Smooth muscle cell (in vitro differentiated cells): Measurements from ENCODE around the gene MAN2A1. TPM values are rescaled to one million over a fixed set of nuclear protein-coding genes. Genes with fewer than 3 reads are reported as not detected.

Experiments
- DNase-seq: peaks from one replicate; lab custom pipeline; 2025; ENCODE audit not compliant: unreplicated experiment; lab: John Stamatoyannopoulos, UW
- H2AFZ ChIP-seq: fragments of 200-600 bp; sonication (generic); 2 replicates; pipeline ENCODE4 v1.6.0; 2016; ENCODE audit warnings: antibody characterized with exemption, low read depth, mild to moderate bottlenecking
- H3F3A ChIP-seq: fragments of 200-600 bp; sonication (generic); 2 replicates; pipeline ENCODE4 v1.6.0; 2017; ENCODE audit warnings: antibody characterized with exemption, low read depth
- H3K27ac ChIP-seq: fragments of 200-600 bp; sonication (generic); 2 replicates; pipeline ENCODE4 v1.5.1; 2016; ENCODE audit warnings: low read depth, mild to moderate bottlenecking
- H3K27me3 ChIP-seq: fragments of 200-600 bp; sonication (generic); 2 replicates; pipeline ENCODE4 v1.6.1; 2016; ENCODE audit warnings: low read depth, mild to moderate bottlenecking
- H3K36me3 ChIP-seq: fragments of 200-600 bp; sonication (generic); 2 replicates; pipeline ENCODE4 v1.5.1; 2016; ENCODE audit warnings: low read depth
- H3K4me1 ChIP-seq: fragments of 200-600 bp; sonication (generic); 2 replicates; pipeline ENCODE4 v1.5.1; 2016; ENCODE audit warnings: low read depth
- H3K4me2 ChIP-seq: fragments of 200-600 bp; sonication (generic); 2 replicates; pipeline ENCODE4 v1.6.0; 2016; ENCODE audit warnings: mild to moderate bottlenecking
- H3K4me3 ChIP-seq: fragments of 200-600 bp; sonication (generic); 2 replicates; pipeline ENCODE4 v1.5.1; 2016; ENCODE audit warnings: mild to moderate bottlenecking
- H3K79me2 ChIP-seq: fragments of 200-600 bp; sonication (generic); 2 replicates; pipeline ENCODE4 v1.6.0; 2016; ENCODE audit warnings: low read depth, mild to moderate bottlenecking
- H3K9ac ChIP-seq: fragments of 200-600 bp; sonication (generic); 2 replicates; pipeline ENCODE4 v1.6.0; 2016; ENCODE audit warnings: low read depth
- H3K9me3 ChIP-seq: fragments of 200-600 bp; sonication (generic); replicated peaks from 2 replicates; pipeline ENCODE4 v1.5.1; 2016; ENCODE audit warnings: low read depth
- H4K20me1 ChIP-seq: fragments of 200-600 bp; sonication (generic); 2 replicates; pipeline ENCODE4 v1.6.0; 2016; ENCODE audit warnings: low read depth
- CTCF ChIP-seq: fragments of 200-600 bp; sonication (generic); IDR thresholded peaks from 2 replicates; pipeline ENCODE4 v1.5.1; 2017; ENCODE audit warnings: borderline replicate concordance, mild to moderate bottlenecking, antibody characterized with exemption; ENCODE audit not compliant: insufficient read depth, poor library complexity, severe bottlenecking
- WGBS: methylation state at CpG from one replicate; pipeline ENCODE4 v1.1.7; 2016; ENCODE audit warnings: low lambda C conversion rate; 5-methylcytosine and 5-hydroxymethylcytosine counted together
- polyA plus RNA-seq: library from polyadenylated mRNA; unstranded; fragments of >200 nt; fragmentation: Nextera tagmentation; extraction: Ambion mirVana; gene quantifications from 2 replicates; pipeline ENCODE4 v1.2.1, GENCODE V29; 2016
- total RNA-seq: library from RNA; depleted of rRNA; stranded (reverse); fragments of >200 nt; gene quantifications from 2 replicates; pipeline ENCODE4 v1.2.3, GENCODE V29; 2014

MAN2A1 gene
- total and polyA plus RNA-seq, 2 experiments from 2014 or later, result 20.3 to 112 TPM

GRCh38 chr5:109708813-109709212, 19.1 kb downstream of the MAN2A1 start:
- Histone ChIP-seq H3K4me2 (no peak overlapping the region), H3K36me3 (no peaks in the 10 kb centered on the region), H3K4me3 (no peak overlapping the region), H3K4me1 (no peaks in the 10 kb centered on the region), H4K20me1 (peaks cover 98% of the 10 kb centered on the region), H3K27ac (no peak overlapping the region), H3K9ac (no peak overlapping the region), H3K79me2 (peaks cover 91% of the 10 kb centered on the region), H2AFZ (no peak overlapping the region), H3K9me3 (no peaks in the 10 kb centered on the region), H3F3A (no peaks in the 10 kb centered on the region), H3K27me3 (no peaks in the 10 kb centered on the region)
- TF ChIP-seq CTCF, result no peak
- 95% methylated on average over 2 of the region's 2 CpGs for WGBS
- DNase-seq, result no peak

- Histone ChIP-seq H3K79me2 (peaks cover 91% of the 10 kb centered on the region), H3K4me1 (no peaks in the 10 kb centered on the region), H2AFZ (no peak overlapping the region), H3K36me3 (no peaks in the 10 kb centered on the region), H3K9me3 (no peaks in the 10 kb centered on the region), H3K27ac (no peak overlapping the region), H3K27me3 (no peaks in the 10 kb centered on the region), H3F3A (no peaks in the 10 kb centered on the region), H3K4me2 (no peak overlapping the region), H4K20me1 (peaks cover 98% of the 10 kb centered on the region), H3K9ac (no peak overlapping the region), H3K4me3 (no peak overlapping the region)
- TF ChIP-seq CTCF, result no peak
- no peak for DNase-seq
- 96% methylated on average over 5 of the region's 5 CpGs for WGBS
Observed at GRCh38 chr5:109709225-109709624, 19.5 kb downstream of the MAN2A1 start.

- Histone ChIP-seq H4K20me1 (peaks cover 80% of the 10 kb centered on the region), H3K9me3 (no peaks in the 10 kb centered on the region), H3F3A (no peaks in the 10 kb centered on the region), H3K4me1 (no peaks in the 10 kb centered on the region), H2AFZ (no peak overlapping the region), H3K27ac (no peak overlapping the region), H3K36me3 (no peaks in the 10 kb centered on the region), H3K9ac (no peak overlapping the region), H3K27me3 (no peaks in the 10 kb centered on the region), H3K79me2 (peaks cover 87% of the 10 kb centered on the region), H3K4me2 (no peak overlapping the region), H3K4me3 (no peak overlapping the region)
- TF ChIP-seq CTCF, result no peak
- no peak for DNase-seq
Observed at GRCh38 chr5:109711673-109712072, 21.9 kb downstream of the MAN2A1 start.

- no peak overlapping the region for H3K9ac ChIP-seq
- H3K4me2 ChIP-seq, result no peak overlapping the region
- no peaks in the 10 kb centered on the region for H3K4me1 ChIP-seq
- H3F3A ChIP-seq, result no peaks in the 10 kb centered on the region
- no peak overlapping the region for H3K4me3 ChIP-seq
- no peak for TF ChIP-seq CTCF
- WGBS, result 95% methylated on average over 3 of the region's 3 CpGs
- no peak overlapping the region for H2AFZ ChIP-seq
- no peak overlapping the region for H3K27ac ChIP-seq
- H3K9me3 ChIP-seq, result no peaks in the 10 kb centered on the region
- peaks cover 71% of the 10 kb centered on the region for H4K20me1 ChIP-seq
- H3K79me2 ChIP-seq, result peaks cover 75% of the 10 kb centered on the region
- DNase-seq, result no peak
- no peaks in the 10 kb centered on the region for H3K27me3 ChIP-seq
- H3K36me3 ChIP-seq, result no peaks in the 10 kb centered on the region
Observed at GRCh38 chr5:109713453-109713852, 23.7 kb downstream of the MAN2A1 start.
